OCI-M1 (cell line): ENCODE results near the gene TBC1D22B.
A peak's percentile ranks its signal among the peaks of the same experiment; 100 is the strongest.

Experiments
- DNase-seq: peaks from one replicate; lab custom pipeline; 2025; lab: John Stamatoyannopoulos, UW

TBC1D22B gene, protein sequence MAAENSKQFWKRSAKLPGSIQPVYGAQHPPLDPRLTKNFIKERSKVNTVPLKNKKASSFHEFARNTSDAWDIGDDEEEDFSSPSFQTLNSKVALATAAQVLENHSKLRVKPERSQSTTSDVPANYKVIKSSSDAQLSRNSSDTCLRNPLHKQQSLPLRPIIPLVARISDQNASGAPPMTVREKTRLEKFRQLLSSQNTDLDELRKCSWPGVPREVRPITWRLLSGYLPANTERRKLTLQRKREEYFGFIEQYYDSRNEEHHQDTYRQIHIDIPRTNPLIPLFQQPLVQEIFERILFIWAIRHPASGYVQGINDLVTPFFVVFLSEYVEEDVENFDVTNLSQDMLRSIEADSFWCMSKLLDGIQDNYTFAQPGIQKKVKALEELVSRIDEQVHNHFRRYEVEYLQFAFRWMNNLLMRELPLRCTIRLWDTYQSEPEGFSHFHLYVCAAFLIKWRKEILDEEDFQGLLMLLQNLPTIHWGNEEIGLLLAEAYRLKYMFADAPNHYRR

DNA sequence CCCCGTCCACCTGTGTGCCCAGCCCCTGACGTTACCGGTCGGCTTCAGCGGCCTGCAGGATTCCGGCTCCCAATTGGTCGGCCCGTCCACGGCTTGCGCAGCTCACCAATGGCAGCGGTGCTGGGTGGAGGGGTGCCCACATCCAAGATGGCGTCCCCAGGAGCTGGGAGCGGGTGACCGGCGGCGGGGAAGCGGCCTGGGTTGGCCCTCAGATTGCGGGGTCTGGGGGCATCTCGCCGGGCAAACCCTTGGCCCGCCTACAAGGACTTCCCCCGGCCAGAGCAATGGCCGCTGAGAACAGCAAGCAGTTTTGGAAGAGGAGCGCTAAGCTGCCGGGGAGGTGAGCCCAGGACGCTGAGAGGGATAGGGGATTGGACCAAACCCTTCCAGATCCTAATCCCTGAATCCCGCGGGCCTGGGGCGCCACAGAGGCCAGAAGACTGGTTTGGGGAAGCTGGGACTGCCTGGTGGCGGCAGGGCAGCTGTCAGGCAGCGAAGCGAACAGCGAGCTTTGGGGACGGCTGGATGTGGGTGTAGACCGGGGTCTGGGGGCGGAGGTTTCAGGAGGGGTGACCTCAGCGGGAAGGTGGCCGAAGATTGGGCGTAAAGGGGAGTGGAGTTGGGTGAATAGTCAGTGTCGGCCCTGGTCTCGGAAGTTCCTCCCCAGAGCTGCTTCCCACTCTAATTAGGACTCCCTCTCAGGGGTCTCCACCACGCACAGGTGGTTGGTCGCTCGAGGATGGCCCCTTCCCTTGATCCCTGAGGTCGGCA lies at the start of gene TBC1D22B, which contains the start of gene TMEM217:
Gene TBC1D22B, plus strand, starts transcription at position 139 of the 771 bp plus-strand sequence. Its CDS starts 146 bp downstream, at position 285.
Gene TMEM217, minus strand, starts transcription at position 511 of the 771 bp plus-strand sequence. CDS start 39,114 bp downstream, outside the sequence.
- peak; percentile 98 for DNase-seq

- DNase-seq, result peak; percentile 97
Measured at GRCh38 chr6:37207903-37208456, 49.6 kb upstream of the TBC1D22B start.

DNA sequence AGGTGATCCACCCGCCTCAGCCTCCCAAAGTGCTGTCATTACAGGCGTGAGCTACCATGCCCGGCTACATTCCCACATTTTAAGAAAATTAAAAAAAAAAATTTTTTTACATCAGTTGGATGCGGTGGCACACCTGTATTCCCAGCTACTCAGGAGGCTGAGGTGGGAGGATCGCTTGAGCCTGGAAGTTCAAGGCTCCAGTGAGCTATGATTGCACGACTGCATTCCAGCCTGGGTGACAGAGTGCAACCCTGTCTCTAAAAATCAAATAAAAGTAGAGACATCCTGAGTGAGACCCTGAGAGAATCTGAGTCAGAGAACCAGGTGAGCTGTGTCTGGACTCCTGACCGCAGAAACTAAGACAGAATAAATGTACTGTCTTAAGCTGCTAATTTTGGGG lies 48.8 kb upstream of the TBC1D22B start:
- no peak for DNase-seq

DNA sequence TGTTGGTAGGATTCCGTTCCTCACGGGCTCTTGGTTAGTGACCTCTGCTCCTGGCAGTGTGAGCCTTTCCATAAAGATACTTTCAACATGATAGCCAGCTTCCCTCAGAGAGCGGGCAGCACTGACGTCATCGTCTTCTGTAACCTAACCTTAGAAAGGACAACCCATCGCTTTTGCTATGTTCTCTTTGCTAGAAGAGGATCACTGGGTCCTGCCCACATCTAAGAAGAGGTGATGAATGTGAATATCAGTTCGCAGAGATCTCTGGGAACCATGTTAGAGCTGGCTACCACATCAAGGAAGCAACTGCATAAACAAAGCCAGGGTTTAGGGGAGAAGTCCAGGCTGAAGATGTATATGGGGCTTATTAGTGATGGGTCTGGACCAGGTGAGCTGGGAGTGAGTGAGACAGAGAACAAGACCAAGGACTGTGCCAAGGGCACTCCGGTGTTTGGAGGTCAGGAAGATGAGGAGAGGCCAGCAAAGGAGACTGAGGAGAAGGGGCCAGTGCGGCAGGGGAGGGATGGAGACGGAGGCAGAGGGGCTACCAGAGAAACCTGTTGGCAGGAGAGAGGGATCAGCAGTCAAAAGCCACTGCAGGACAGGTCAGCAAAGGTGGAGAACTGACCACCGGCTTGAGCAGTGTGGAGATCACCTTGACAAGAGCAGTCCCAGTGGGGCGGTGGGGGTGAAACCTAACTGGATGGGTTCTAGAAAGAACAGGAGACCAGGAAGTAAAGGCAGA lies 47.9 kb upstream of the TBC1D22B start:
- DNase-seq, result no peak

- DNase-seq, result peak; percentile 97
Measured at GRCh38 chr6:37210313-37210968, 47.1 kb upstream of the TBC1D22B start.

- DNase-seq, result no peak
Measured at GRCh38 chr6:37212268-37212667, 45.3 kb upstream of the TBC1D22B start.

GRCh38 chr6:37218061-37218460 lies 39.5 kb upstream of the TBC1D22B start:
- DNase-seq, result no peak

DNA sequence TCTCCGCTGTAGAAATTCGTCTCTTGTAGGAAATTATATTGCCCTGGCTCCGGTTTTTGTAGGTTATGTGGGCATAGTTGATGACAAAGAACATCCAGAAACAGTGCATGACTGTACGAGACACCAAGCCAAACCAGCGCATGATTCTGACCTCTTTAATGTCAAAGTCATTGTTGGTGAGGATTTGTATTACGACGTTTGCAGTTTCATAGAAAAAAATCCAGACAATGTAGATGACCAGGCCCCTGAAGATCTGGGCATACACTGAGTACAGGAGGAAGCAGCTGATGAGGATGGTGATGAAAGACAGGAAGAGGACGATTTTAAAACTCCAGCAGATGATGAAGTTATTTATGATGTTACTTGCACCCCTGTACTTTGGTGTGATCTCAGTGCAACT lies 39.1 kb upstream of the TBC1D22B start:
- no peak for DNase-seq

DNA sequence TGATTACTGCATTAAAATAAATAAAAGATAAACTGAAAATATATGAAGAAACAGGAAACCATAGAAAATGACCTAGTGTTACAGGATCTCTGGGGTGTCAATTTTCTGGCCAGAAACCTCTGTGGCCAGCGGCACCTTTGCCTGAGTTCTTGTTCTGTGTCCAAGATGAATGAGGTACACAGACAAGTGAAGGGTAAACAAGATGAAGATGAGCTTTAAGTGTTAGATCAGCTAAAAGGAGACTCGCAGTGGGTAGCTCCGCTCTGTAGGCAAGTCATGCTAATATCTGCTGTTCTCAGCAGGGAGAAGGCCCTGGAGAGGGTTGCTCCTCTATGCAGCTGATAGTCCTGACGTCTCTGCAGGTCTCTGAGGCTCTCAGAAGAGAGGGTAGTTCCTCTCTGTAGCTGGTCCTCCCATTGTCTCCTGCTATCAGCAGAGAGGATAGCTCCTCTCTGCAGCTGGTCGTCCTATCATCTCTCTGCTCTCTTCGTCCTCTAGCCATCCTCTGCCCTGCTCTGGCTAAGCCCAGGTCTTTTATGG lies 35.9 kb upstream of the TBC1D22B start:
- no peak for DNase-seq

DNA sequence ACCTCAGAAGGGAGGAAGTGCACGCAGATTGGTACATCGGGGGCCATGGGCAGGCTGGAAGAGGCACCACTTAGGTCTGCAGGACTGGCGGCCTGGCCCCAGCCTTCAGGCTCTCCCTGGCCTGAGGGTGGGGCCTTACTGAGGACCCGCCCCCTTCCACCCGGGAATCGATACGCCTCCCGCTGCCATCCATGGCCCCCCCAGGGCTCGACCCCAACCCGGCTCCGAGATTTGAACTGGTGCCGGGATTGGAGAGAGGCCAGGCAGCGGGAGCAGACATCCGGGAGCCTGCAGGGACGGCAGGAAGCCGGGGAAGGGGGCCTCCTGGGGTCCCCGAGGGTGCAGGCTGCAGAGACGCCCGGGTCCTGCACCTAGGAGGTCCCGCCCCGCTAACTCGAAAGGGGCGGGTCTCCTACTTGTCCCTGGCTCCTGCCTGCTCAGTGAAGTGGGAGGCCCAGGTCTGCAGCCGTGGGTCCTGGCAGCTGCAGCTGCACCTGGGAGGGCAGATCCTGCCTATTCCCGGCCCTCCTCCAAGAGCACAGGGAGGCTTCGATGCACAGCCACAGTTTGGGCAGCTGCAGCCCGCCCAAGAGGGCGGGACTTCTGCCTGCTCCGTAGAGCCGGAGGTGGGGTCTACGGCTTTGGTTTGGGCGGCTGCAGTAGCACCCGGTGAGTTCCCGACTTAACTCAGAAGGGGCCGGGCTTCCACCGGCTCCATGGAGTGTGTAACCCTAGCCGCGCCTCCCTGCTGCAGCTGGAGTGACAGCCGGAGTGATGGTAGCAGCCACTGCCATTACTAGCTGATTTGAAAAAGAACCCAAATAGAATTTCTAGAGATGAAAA lies 35.2 kb upstream of the TBC1D22B start:
- peak; percentile 90 for DNase-seq

- no peak for DNase-seq
Measured at GRCh38 chr6:37222992-37223391, 34.6 kb upstream of the TBC1D22B start.

- DNase-seq, result no peak
Measured at GRCh38 chr6:37225350-37226169, 32.0 kb upstream of the TBC1D22B start.

- DNase-seq, result no peak
Measured at GRCh38 chr6:37230104-37230503, 27.5 kb upstream of the TBC1D22B start.

DNA sequence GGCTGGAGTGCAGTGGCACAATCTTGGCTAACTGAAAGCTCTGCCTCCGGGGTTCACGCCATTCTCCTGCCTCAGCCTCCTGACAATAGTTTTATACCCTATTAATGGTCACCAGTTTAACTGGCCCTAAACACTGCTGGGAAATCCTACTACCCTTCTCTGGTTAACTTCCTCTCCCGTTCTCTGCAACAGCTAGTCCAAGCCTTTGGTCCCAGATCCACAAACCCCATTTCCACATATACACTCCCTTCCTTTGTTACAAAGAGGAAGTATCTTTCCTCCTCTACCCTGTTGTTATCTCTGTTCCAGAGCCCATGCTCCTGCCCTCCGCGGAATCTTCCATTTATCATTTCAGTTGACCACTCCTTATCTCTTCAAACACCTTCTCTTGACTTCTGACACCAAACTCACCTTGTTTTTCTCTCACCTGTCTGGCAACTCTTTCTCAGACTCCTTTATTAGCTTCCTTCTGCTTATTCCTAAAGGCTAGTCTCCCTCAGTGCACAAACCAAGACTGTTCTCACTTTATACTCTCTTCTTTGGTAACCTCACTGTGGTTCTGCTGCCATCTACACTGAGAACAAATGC lies 25.0 kb upstream of the TBC1D22B start:
- peak; percentile 89 for DNase-seq

DNA sequence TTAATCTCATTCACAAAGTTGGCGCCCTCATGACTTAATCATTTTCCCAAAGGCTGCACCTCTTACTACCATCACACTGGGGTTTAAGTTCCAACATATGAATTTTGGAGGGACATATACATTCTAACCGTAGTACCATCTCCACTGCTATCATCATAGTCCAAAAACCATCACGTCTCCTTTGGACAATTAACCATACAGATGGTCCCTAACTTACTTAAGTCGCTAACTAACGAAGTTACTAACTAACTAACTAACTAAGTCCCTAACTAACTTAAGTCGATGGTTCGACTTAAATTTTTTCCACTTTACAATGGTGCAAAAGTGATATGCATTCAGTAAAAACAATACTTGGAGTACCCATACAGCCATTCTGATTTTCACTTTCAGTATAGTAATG lies 24.0 kb upstream of the TBC1D22B start:
- no peak for DNase-seq

DNA sequence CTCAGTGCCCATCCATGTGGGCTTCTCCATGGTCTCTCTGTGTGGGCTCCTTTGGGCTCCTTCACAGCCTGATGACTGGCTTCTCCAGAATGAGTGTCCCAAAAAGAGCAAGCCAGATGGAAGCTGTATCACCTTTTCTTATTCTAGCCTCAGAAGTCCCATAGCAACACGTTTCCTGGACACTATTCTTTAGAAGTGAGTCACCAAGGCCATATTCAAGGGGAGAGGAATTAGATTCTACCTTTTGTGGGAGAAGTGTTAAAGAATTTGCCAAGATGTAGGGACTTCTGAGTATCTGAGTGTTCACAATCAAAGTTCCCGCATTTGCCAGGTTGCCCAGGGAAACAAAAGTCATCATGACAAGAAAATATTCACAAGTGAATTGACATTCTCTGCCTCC lies 20.7 kb upstream of the TBC1D22B start:
- no peak for DNase-seq

- no peak for DNase-seq
Measured at GRCh38 chr6:37237789-37238188, 19.8 kb upstream of the TBC1D22B start.

GRCh38 chr6:37238381-37238780 lies 19.2 kb upstream of the TBC1D22B start:
- DNase-seq, result no peak

DNA sequence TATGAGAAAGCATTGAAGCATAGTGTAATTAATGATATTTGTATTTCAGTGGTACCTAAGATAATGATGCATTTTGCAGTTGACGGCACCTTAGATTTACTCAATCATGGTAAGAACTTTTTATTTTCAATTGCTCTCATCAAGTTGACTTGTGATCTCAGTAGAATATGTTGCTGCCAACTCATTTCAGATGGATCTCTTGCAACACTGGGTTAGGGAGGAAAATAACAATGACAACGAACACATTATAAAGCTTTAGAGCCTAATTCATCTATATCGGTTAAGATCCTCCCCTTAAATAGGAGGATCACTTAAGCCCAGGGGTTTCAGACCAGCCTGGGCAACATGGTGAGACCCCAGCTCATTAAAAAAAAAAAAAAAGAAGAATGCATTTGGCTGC lies 18.0 kb upstream of the TBC1D22B start:
- no peak for DNase-seq
